ENCODE results near the gene PXN. TPM values are rescaled to one million over a fixed set of nuclear protein-coding genes. Genes with fewer than 3 reads are reported as not detected.

Gene PXN
- total and polyA plus RNA-seq, 2 of the 13 experiments (the other 11 are each of a cell fraction or from before 2014, with no cell fraction given) = 13.6 to 14.2 TPM

GRCh38 chr12:120292661-120293531, 27.4 kb upstream of the PXN start, which contains the start of gene RNU4-1 (continued):
- TF ChIP-seq ZNF574 (CRISPR knock-in tag; IDR thresholded peaks at IDR 0.05) (peak; percentile 80), ZNF768 (CRISPR knock-in tag; IDR thresholded peaks at IDR 0.05) (no peak), MATR3 (CRISPR knock-in tag; IDR thresholded peaks at IDR 0.05) (no peak), YEATS4 (CRISPR knock-in tag; IDR thresholded peaks at IDR 0.05; ENCODE audit: borderline replicate concordance) (peak; percentile 50; the same call in 1 of the 2 replicates), ZNF552 (CRISPR knock-in tag; IDR thresholded peaks at IDR 0.05; ENCODE audit: borderline replicate concordance) (no peak), MLXIP (CRISPR knock-in tag; IDR thresholded peaks at IDR 0.05; ENCODE audit: borderline replicate concordance) (no peak), NR2F2 (IDR thresholded peaks at IDR 0.05; ENCODE audit: borderline replicate concordance, low read depth) (peak; percentile 68; the same call in 1 of the 2 replicates), ZNF484 (CRISPR knock-in tag; IDR thresholded peaks at IDR 0.05; ENCODE audit: borderline replicate concordance, low read depth) (no peak), SIX1 (CRISPR knock-in tag; IDR thresholded peaks at IDR 0.05; ENCODE audit: borderline replicate concordance) (peak; percentile 84), MZF1 (CRISPR knock-in tag; IDR thresholded peaks at IDR 0.05; ENCODE audit: borderline replicate concordance) (no peak), ZNF124 (CRISPR knock-in tag; IDR thresholded peaks at IDR 0.05) (peak; percentile 66; the same call in 1 of the 2 replicates), RARG (CRISPR knock-in tag; IDR thresholded peaks at IDR 0.05; ENCODE audit: low read depth) (no peak), HMGA1 (CRISPR knock-in tag; conservative IDR thresholded peaks at IDR 0.05) (no peak), SRY (CRISPR knock-in tag; IDR thresholded peaks at IDR 0.05) (peak; percentile 59; the same call in 1 of the 2 replicates), MXD1 (CRISPR knock-in tag; IDR thresholded peaks at IDR 0.05) (no peak), KAT2B (IDR thresholded peaks at IDR 0.05; ENCODE audit: borderline replicate concordance, low read depth, low read length) (no peak), ZNF234 (CRISPR knock-in tag; conservative IDR thresholded peaks at IDR 0.05) (no peak), POGZ (CRISPR knock-in tag; IDR thresholded peaks at IDR 0.05) (peak; percentile 57; the same call in 1 of the 2 replicates), ZHX1 (CRISPR knock-in tag; IDR thresholded peaks at IDR 0.05; ENCODE audit: low read depth) (peak; percentile 63; the same call in 1 of the 2 replicates)

Measured in HepG2 (cell line).